HG03457 (cell line): ENCODE data around the gene GRID1.
"Not testable (repeated sequence)": the region's sequence is repeated elsewhere in the genome, so short reads cannot be mapped to it uniquely, and the experiment has no call there.

Source experiments
- ATAC-seq: cut with Tn5 transposase; IDR thresholded peaks from one replicate; pipeline ENCODE4 v1.9.1; 2021; ENCODE audit warnings: moderate number of reproducible peaks; ENCODE audit not compliant: unreplicated experiment

Gene GRID1

GRCh38 chr10:86255405-86256251, 111.0 kb downstream of the GRID1 start:
- ATAC-seq: no peak

GRCh38 chr10:86254526-86255174, 111.9 kb downstream of the GRID1 start:
- no peak for ATAC-seq

GRCh38 chr10:86254081-86254480, 112.5 kb downstream of the GRID1 start:
- no peak for ATAC-seq

GRCh38 chr10:86253091-86254072, 113.2 kb downstream of the GRID1 start:
- no peak for ATAC-seq

- ATAC-seq: no peak
These were observed 114.0 kb downstream of the GRID1 start for GRCh38 chr10:86252556-86252955.

- ATAC-seq: no peak
These were observed 114.5 kb downstream of the GRID1 start for GRCh38 chr10:86252079-86252478.

- no peak for ATAC-seq
These were observed 115.2 kb downstream of the GRID1 start for GRCh38 chr10:86251426-86251825.

GRCh38 chr10:86250399-86250798, 116.2 kb downstream of the GRID1 start:
- ATAC-seq: no peak

GRCh38 chr10:86249794-86250193, 116.8 kb downstream of the GRID1 start:
- no peak for ATAC-seq

- no peak for ATAC-seq
These were observed 118.5 kb downstream of the GRID1 start for GRCh38 chr10:86248062-86248461.

- no peak for ATAC-seq
These were observed 119.0 kb downstream of the GRID1 start for GRCh38 chr10:86247588-86247987.

GRCh38 chr10:86247073-86247472, 119.5 kb downstream of the GRID1 start:
- no peak for ATAC-seq

GRCh38 chr10:86246279-86246940, 120.2 kb downstream of the GRID1 start:
- no peak for ATAC-seq

- ATAC-seq: no peak
These were observed 121.6 kb downstream of the GRID1 start for GRCh38 chr10:86245015-86245394.

GRCh38 chr10:86244297-86245014, 122.1 kb downstream of the GRID1 start:
- ATAC-seq: no peak

GRCh38 chr10:86243651-86244155, 122.9 kb downstream of the GRID1 start:
- no peak for ATAC-seq

GRCh38 chr10:86242761-86243160, 123.8 kb downstream of the GRID1 start:
- no peak for ATAC-seq

- not testable (repeated sequence) for ATAC-seq
These were observed 128.5 kb downstream of the GRID1 start for GRCh38 chr10:86238089-86238488.

- no peak for ATAC-seq
These were observed 131.9 kb downstream of the GRID1 start for GRCh38 chr10:86234541-86235270.
